ENCODE data around the gene FBXW4.
"Not testable (repeated sequence)": the region's sequence is repeated elsewhere in the genome, so short reads cannot be mapped to it uniquely, and the experiment has no call there.

Gene FBXW4

GRCh38 chr10:101607124-101607523 is 87.8 kb downstream of the FBXW4 start:
- no peaks in the 10 kb centered on the region for H3K9me3 Mint-ChIP-seq
- H3K4me3 Mint-ChIP-seq = no peak overlapping the region
- no peak for ATAC-seq (replicated peaks; ENCODE audit: extremely low read depth, poor library complexity, severe bottlenecking)
- peak overlapping the region; percentile 10 for H3K27ac Mint-ChIP-seq (ENCODE audit: low read depth)
- H3K27me3 Mint-ChIP-seq = no peaks in the 10 kb centered on the region
- H3K4me1 Mint-ChIP-seq = peaks cover 10% of the 10 kb centered on the region
- DNase-seq (ENCODE audit: low spot score in 2 of 2) = no peak
- peaks cover 25% of the 10 kb centered on the region for H3K36me3 Mint-ChIP-seq (ENCODE audit: insufficient read depth)

GRCh38 chr10:101602761-101603398 is 92.1 kb downstream of the FBXW4 start:
- DNase-seq (ENCODE audit: low spot score in 2 of 2) (peak; percentile 30 to 37), ATAC-seq (replicated peaks; ENCODE audit: extremely low read depth, poor library complexity, severe bottlenecking) (no peak)
- H3K36me3 Mint-ChIP-seq (ENCODE audit: insufficient read depth) = peaks cover 13% of the 10 kb centered on the region
- no peaks in the 10 kb centered on the region for H3K27me3 Mint-ChIP-seq
- H3K4me1 Mint-ChIP-seq = no peaks in the 10 kb centered on the region
- H3K4me3 Mint-ChIP-seq = no peak overlapping the region
- H3K9me3 Mint-ChIP-seq = no peaks in the 10 kb centered on the region
- H3K27ac Mint-ChIP-seq (ENCODE audit: low read depth) = no peak overlapping the region

- H3K36me3 Mint-ChIP-seq (ENCODE audit: insufficient read depth) = peaks cover 17% of the 10 kb centered on the region
- DNase-seq (ENCODE audit: low spot score in 2 of 2) (no peak), ATAC-seq (replicated peaks; ENCODE audit: extremely low read depth, poor library complexity, severe bottlenecking) (no peak)
- no peaks in the 10 kb centered on the region for H3K9me3 Mint-ChIP-seq
- H3K27me3 Mint-ChIP-seq = no peaks in the 10 kb centered on the region
- H3K27ac Mint-ChIP-seq (ENCODE audit: low read depth) = no peak overlapping the region
- H3K4me1 Mint-ChIP-seq = no peaks in the 10 kb centered on the region
- H3K4me3 Mint-ChIP-seq = no peak overlapping the region
Observed at GRCh38 chr10:101601541-101601940, 93.4 kb downstream of the FBXW4 start.

GRCh38 chr10:101597091-101597900 is 97.7 kb downstream of the FBXW4 start:
- H3K27me3 Mint-ChIP-seq = no peaks in the 10 kb centered on the region
- no peaks in the 10 kb centered on the region for H3K9me3 Mint-ChIP-seq
- no peak overlapping the region for H3K4me3 Mint-ChIP-seq
- H3K4me1 Mint-ChIP-seq = no peaks in the 10 kb centered on the region
- DNase-seq (ENCODE audit: low spot score in 2 of 2) (no peak), ATAC-seq (replicated peaks; ENCODE audit: extremely low read depth, poor library complexity, severe bottlenecking) (no peak)
- H3K27ac Mint-ChIP-seq (ENCODE audit: low read depth) = no peak overlapping the region
- H3K36me3 Mint-ChIP-seq (ENCODE audit: insufficient read depth) = peaks cover 9% of the 10 kb centered on the region

- Mint-ChIP-seq H3K4me1 (no peaks in the 10 kb centered on the region), H3K4me3 (no peak overlapping the region), H3K27ac (ENCODE audit: low read depth) (no peak overlapping the region), H3K27me3 (no peaks in the 10 kb centered on the region), H3K9me3 (no peaks in the 10 kb centered on the region), H3K36me3 (ENCODE audit: insufficient read depth) (peaks cover 7% of the 10 kb centered on the region)
- DNase-seq (ENCODE audit: low spot score in 2 of 2) = no peak
- no peak for ATAC-seq (replicated peaks; ENCODE audit: extremely low read depth, poor library complexity, severe bottlenecking)
Observed at GRCh38 chr10:101595591-101596433, 99.2 kb downstream of the FBXW4 start.

GRCh38 chr10:101593331-101593730 is 101.6 kb downstream of the FBXW4 start:
- not testable (repeated sequence) for H3K27me3 Mint-ChIP-seq; H3K4me3 Mint-ChIP-seq; ATAC-seq (replicated peaks; ENCODE audit: extremely low read depth, poor library complexity, severe bottlenecking); H3K36me3 Mint-ChIP-seq (ENCODE audit: insufficient read depth); H3K9me3 Mint-ChIP-seq; DNase-seq (ENCODE audit: low spot score in 2 of 2); H3K27ac Mint-ChIP-seq (ENCODE audit: low read depth); H3K4me1 Mint-ChIP-seq

GRCh38 chr10:101588879-101589278 is 106.1 kb downstream of the FBXW4 start:
- DNase-seq (ENCODE audit: low spot score in 2 of 2) (no peak), ATAC-seq (replicated peaks; ENCODE audit: extremely low read depth, poor library complexity, severe bottlenecking) (no peak)
- Mint-ChIP-seq H3K4me3 (peak overlapping the region; percentile 94), H3K9me3 (no peaks in the 10 kb centered on the region), H3K27ac (ENCODE audit: low read depth) (no peak overlapping the region), H3K4me1 (peaks cover 40% of the 10 kb centered on the region), H3K36me3 (ENCODE audit: insufficient read depth) (peaks cover 18% of the 10 kb centered on the region), H3K27me3 (no peaks in the 10 kb centered on the region)

- Mint-ChIP-seq H3K27ac (ENCODE audit: low read depth) (peak within 1 kb of the TSS; percentile 80), H3K36me3 (ENCODE audit: insufficient read depth) (peaks cover 16% of the 10 kb centered on the region), H3K9me3 (no peaks in the 10 kb centered on the region), H3K4me3 (peak within 1 kb of the TSS; percentile 94), H3K27me3 (no peaks in the 10 kb centered on the region), H3K4me1 (peaks cover 40% of the 10 kb centered on the region)
- ATAC-seq (replicated peaks; ENCODE audit: extremely low read depth, poor library complexity, severe bottlenecking) = peak; percentile 93
- peak; percentile 79 to 81 for DNase-seq (ENCODE audit: low spot score in 2 of 2)
Observed at GRCh38 chr10:101587725-101588653, 107.0 kb downstream of the FBXW4 start, which contains the start of the genes DPCD and POLL. TSS of gene DPCD (plus strand) at chr10:101588321. CDS start at chr10:101588337, 16 bp downstream. TSS of gene POLL (minus strand) at chr10:101588257. CDS start at chr10:101587360, 897 bp downstream.

GRCh38 chr10:101585841-101586240 is 109.1 kb downstream of the FBXW4 start:
- ATAC-seq (replicated peaks; ENCODE audit: extremely low read depth, poor library complexity, severe bottlenecking) (no peak), DNase-seq (ENCODE audit: low spot score in 2 of 2) (no peak)
- H3K27me3 Mint-ChIP-seq = no peaks in the 10 kb centered on the region
- H3K36me3 Mint-ChIP-seq (ENCODE audit: insufficient read depth) = peaks cover 21% of the 10 kb centered on the region
- peaks cover 40% of the 10 kb centered on the region for H3K4me1 Mint-ChIP-seq
- H3K27ac Mint-ChIP-seq (ENCODE audit: low read depth) = no peak overlapping the region
- H3K9me3 Mint-ChIP-seq = no peaks in the 10 kb centered on the region
- H3K4me3 Mint-ChIP-seq = no peak overlapping the region

- peaks cover 10% of the 10 kb centered on the region for H3K36me3 Mint-ChIP-seq (ENCODE audit: insufficient read depth)
- H3K27ac Mint-ChIP-seq (ENCODE audit: low read depth) = no peak overlapping the region
- DNase-seq (ENCODE audit: low spot score in 2 of 2) (no peak), ATAC-seq (replicated peaks; ENCODE audit: extremely low read depth, poor library complexity, severe bottlenecking) (no peak)
- no peaks in the 10 kb centered on the region for H3K27me3 Mint-ChIP-seq
- H3K4me3 Mint-ChIP-seq = no peak overlapping the region
- H3K9me3 Mint-ChIP-seq = no peaks in the 10 kb centered on the region
- H3K4me1 Mint-ChIP-seq = peaks cover 11% of the 10 kb centered on the region
Observed at GRCh38 chr10:101580486-101581399, 114.2 kb downstream of the FBXW4 start.

GRCh38 chr10:101579516-101579870 is 115.5 kb downstream of the FBXW4 start:
- Mint-ChIP-seq H3K27ac (ENCODE audit: low read depth) (no peak overlapping the region), H3K9me3 (no peaks in the 10 kb centered on the region), H3K36me3 (ENCODE audit: insufficient read depth) (peaks cover 7% of the 10 kb centered on the region), H3K4me1 (peaks cover 3% of the 10 kb centered on the region), H3K4me3 (no peak overlapping the region), H3K27me3 (no peaks in the 10 kb centered on the region)
- DNase-seq (ENCODE audit: low spot score in 2 of 2) = no peak
- no peak for ATAC-seq (replicated peaks; ENCODE audit: extremely low read depth, poor library complexity, severe bottlenecking)

Measured in central memory CD8-positive, alpha-beta T cell (primary cell).